SK-N-MC (cell line): ENCODE results near the gene RALGPS1.

ENCODE experiments used
- DNase-seq: peaks from one replicate; pipeline ENCODE4 v3.0.0-alpha.2; 2011; ENCODE audit warnings: low read depth, low spot score
- H3K27ac ChIP-seq: fragments of 200-600 bp; sonication (generic); 2 replicates; pipeline ENCODE4 v1.5.1; 2016; ENCODE audit warnings: mixed run types
- H3K36me3 ChIP-seq: fragments of 200-600 bp; sonication (generic); 2 replicates; pipeline ENCODE4 v1.6.1; 2017; ENCODE audit warnings: antibody characterized with exemption, low read length, mixed read lengths; ENCODE audit not compliant: insufficient read depth
- H3K4me3 ChIP-seq: fragments of 200-600 bp; sonication (generic); 2 replicates; pipeline ENCODE4 v1.5.1; 2016
- H3K9ac ChIP-seq: fragments of 200-600 bp; sonication (generic); 2 replicates; pipeline ENCODE4 v1.8.0; 2017; ENCODE audit warnings: mixed run types, mixed read lengths; ENCODE audit not compliant: insufficient read length
- H3K9me3 ChIP-seq: fragments of 200-600 bp; sonication (generic); 2 replicates; pipeline ENCODE4 v1.6.1; 2017; ENCODE audit warnings: low read depth, mild to moderate bottlenecking, antibody characterized with exemption, low read length, moderate library complexity, mixed read lengths
- EZH2 ChIP-seq: fragments of 200-600 bp; sonication (generic); IDR thresholded peaks from one replicate; pipeline ENCODE4 v1.6.1; 2017; ENCODE audit warnings: antibody characterized with exemption
- FOXP2 ChIP-seq: optimal IDR thresholded peaks from 2 replicates; pipeline ENCODE3; 2011; ENCODE audit warnings: mild to moderate bottlenecking, moderate library complexity; ENCODE audit not compliant: insufficient read depth; ENCODE audit errors: extremely low read length, control extremely low read depth
- POLR2AphosphoS5 ChIP-seq: IDR thresholded peaks from 2 replicates; pipeline ENCODE4 v1.6.1; 2012; ENCODE audit warnings: mild to moderate bottlenecking, low read depth, low read length, borderline replicate concordance

Gene RALGPS1

DNA sequence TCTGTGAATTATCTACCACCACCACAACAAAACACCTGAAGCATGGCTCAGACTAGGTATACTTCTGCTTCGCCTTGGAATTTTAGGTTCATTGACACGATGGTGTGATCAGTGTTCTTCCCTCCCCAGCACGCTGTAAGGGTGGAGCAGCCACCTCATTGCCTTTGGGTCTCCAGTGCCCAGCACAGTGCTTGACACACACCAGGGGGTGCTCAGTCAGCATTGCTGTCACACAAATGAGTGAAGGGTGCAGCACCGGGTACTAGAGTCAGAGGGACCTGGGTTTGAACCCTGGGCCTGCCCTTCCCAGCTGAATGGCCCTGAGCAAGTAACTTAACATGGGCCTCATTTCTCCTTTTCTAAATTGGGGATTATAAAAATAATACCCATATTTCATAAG lies 217.8 kb downstream of the RALGPS1 start:
- Histone ChIP-seq H3K36me3 (no peaks in the 10 kb centered on the region), H3K27ac (no peak overlapping the region), H3K9ac (no peak overlapping the region), H3K9me3 (no peaks in the 10 kb centered on the region), H3K4me3 (no peak overlapping the region)
- TF ChIP-seq POLR2AphosphoS5 = no peak
- no peak for TF ChIP-seq EZH2
- TF ChIP-seq FOXP2 = no peak
- no peak for DNase-seq

DNA sequence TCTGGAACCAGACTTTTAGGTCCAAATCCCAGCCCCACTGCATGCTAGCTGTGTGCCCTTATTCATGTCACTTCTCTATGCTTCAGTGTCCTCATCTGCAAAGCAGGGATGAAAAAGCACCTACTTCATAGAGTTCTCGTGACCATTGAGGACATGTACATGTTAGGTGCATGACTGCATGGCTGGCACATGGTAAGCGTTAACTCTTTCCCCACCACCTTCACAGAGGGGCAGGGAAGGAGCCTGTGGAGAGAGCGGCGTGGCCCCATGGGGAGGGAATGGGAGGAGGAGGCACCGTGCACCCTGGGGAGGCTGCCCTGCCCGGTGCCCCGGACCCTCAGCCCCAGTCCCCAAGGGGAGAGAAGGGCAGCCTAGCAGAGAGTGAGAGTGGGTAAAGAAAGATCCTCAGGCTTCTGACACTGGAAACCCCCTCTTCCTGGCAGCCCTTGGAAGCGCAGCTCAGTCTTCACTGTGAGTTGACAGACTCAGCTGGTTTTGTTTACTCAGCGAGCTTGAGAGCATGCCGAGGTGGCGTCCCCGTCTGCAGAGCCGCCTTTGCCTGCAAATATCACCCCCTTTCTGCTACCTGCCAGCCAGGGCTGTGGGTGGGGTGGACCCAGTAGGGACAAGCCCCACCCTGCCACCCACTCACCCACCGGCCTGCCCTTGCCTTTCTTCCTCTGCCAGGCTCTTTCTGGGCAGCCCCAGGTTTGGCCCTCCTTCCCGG lies 218.5 kb downstream of the RALGPS1 start:
- no peak for DNase-seq
- H3K9ac ChIP-seq = no peak overlapping the region
- no peak for TF ChIP-seq FOXP2
- TF ChIP-seq POLR2AphosphoS5 = no peak
- no peak for TF ChIP-seq EZH2
- H3K27ac ChIP-seq = no peak overlapping the region
- no peaks in the 10 kb centered on the region for H3K9me3 ChIP-seq
- no peak overlapping the region for H3K4me3 ChIP-seq
- H3K36me3 ChIP-seq = no peaks in the 10 kb centered on the region

DNA sequence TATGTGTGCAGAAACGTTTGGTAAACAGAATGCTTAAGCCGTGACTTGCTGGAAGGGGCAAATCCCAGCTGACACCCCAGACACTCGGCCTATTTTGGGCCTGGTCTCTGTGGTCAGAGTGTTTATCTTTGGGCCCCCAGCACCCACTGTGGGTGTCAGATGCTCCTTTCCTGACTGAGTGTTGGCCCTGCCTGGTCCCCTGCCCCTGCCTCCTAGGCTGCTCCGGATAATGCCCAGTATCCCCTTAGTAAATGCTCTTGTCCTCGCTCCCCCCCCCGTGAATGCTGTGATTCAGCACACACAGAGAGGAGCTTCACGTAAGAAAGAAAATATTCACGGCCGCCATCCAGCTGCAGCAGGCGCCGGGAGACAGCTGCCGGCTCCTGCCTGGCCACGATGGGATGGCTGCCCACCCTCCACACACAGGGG lies 219.2 kb downstream of the RALGPS1 start:
- no peak for DNase-seq
- Histone ChIP-seq H3K4me3 (no peak overlapping the region), H3K9me3 (no peaks in the 10 kb centered on the region), H3K9ac (no peak overlapping the region), H3K36me3 (no peaks in the 10 kb centered on the region), H3K27ac (no peak overlapping the region)
- TF ChIP-seq EZH2 = no peak
- TF ChIP-seq POLR2AphosphoS5 = no peak
- TF ChIP-seq FOXP2 = no peak

DNA sequence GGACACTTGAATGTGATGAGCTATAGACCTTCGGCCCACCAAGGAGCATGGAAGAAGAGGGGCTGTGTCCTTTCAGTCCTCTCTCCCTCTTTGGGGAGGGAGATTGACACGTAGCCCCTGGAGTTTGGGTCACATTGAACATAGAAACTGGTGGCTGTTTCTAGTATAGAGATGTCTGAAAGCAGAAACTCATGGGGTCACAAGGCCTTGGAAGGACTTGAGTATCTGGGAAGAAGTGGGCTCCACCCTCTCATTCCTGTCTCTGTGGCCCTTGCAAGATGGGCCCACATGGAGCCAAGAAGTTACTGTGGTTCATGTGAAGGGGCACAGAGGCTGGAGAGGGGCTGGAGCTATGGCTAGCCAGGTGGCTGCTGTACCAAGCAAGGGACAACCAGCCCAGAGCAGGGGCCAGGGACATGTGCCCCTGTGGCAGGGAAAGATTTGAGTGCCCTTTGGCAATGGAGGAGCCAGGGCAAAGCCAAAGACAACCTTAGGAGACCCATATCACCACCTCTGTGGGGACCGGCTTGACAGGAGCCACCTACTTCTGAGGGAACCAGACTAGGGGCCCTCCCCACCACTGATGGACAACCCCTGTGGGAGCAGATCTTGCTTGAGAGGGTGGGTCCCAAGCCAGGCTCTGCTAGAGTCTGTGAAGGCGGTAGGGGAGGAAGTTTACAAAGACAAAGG lies 220.6 kb downstream of the RALGPS1 start:
- no peak for DNase-seq
- Histone ChIP-seq H3K9me3 (no peaks in the 10 kb centered on the region), H3K36me3 (no peaks in the 10 kb centered on the region), H3K4me3 (no peak overlapping the region), H3K27ac (no peak overlapping the region), H3K9ac (no peak overlapping the region)
- TF ChIP-seq EZH2 (no peak), POLR2AphosphoS5 (no peak), FOXP2 (no peak)

DNA sequence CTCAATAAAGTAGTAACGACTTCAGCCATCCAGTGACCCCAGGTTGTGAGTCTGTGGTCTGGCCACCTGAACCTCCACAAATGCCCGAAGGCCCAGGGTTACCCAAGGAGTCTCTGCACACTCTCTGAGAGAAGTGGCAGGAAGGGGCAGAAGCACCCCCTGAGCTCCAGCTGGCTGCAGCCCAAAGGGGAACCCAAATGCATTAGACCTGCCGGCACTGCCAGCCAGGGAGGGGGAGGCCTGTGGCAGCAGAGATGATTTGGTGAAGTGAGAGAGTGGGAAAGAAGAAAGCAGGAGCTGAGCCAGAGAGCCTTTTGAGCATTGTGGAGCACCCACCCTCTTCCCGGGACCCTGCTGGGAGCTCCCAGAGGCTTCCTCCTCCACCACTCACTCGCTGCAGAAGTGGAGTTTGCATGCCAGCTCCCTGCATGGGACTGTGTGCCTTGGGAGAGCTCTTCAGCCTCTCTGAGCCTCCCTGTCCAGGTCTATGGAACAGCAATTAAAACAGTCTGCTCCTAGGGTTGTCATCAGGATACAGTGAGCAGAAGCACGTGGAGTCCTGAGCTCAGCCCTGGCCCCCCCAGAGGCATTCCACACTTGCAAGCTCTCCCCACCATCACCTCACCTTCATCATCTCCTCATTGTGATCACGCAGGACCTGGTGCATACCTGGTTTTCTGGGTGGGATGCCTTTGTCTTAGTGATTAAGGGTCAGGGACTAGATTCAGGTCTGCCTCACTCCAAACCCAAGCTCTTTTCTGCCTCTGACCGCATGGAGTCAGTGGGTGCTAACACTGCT lies 221.7 kb downstream of the RALGPS1 start:
- Histone ChIP-seq H3K27ac (no peak overlapping the region), H3K9me3 (no peaks in the 10 kb centered on the region), H3K36me3 (no peaks in the 10 kb centered on the region), H3K9ac (no peak overlapping the region), H3K4me3 (no peak overlapping the region)
- TF ChIP-seq POLR2AphosphoS5 (no peak), FOXP2 (no peak), EZH2 (no peak)
- DNase-seq = no peak

DNA sequence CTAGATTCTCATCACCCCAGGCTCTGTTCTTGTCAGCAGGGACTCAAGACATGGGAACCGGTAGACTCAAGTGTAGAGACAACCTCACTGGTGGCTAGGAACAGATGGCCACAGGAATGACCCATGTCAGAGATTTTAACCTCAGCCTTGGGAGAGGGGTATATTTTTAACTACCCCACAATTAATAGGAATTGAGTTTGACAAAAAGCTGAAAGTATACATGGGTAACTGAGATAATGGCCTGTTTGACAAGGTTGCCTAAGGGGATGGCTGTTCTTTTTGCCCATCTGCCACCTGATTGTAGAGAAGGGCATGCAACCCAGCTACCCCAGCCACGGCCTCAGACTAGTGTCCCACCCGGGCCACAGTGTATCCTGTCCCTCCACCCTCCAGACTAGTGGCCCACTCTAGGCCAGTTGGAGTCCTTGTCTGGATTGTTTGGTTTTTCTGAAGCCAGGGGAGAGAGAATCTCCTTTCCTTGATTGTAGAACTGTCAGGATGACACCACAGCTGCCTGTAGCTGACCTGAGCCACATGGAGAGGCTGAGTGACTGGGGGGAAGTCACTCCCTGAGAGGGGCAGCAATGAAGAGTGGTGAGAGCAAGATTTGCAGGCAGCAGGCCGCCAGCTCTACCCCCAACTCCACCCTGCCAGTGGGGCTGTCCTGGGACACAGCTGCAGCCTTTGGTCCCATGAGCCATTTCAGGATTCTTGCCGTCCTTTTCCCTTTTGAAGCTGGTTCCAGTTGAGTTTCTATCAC lies 222.5 kb downstream of the RALGPS1 start:
- TF ChIP-seq POLR2AphosphoS5 = no peak
- no peak for TF ChIP-seq FOXP2
- TF ChIP-seq EZH2 = no peak
- H3K9me3 ChIP-seq = no peaks in the 10 kb centered on the region
- no peak overlapping the region for H3K27ac ChIP-seq
- no peak overlapping the region for H3K4me3 ChIP-seq
- no peaks in the 10 kb centered on the region for H3K36me3 ChIP-seq
- DNase-seq = no peak
- no peak overlapping the region for H3K9ac ChIP-seq

DNA sequence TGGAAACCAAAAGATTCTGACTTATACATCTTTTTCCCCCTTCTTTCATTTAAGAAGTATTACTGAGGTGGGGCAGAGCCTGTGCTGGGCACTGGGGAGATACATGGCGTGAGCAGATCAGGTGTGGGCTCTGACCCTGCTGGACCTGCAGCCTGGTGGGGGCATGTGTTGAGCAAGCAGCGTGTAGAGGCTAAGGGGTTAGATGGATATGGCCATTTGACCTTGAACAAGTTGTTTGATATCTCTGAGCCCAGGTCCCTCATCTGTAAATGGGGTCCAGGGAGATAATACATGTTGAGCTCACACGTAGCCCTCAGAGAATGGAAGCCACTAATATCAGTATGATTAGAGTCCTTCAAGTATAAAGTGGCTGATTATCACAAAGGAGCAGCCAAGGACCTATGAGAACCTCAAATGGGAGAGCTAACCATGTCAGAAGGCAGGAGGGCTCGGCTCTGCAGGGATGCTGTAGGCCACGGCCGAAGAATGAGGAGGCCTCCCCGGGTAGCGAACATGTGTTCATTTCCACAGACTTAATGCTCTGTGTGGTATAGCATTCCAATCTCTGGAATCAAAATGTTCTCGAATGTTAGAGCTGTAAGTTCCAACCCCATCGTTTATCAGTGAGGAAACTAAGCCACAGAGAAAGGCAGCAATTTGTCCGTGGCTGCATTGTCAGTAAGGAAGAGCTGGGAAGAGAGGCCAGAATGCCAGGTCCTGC lies 223.2 kb downstream of the RALGPS1 start:
- Histone ChIP-seq H3K36me3 (no peaks in the 10 kb centered on the region), H3K9ac (no peak overlapping the region), H3K27ac (no peak overlapping the region), H3K9me3 (no peaks in the 10 kb centered on the region), H3K4me3 (no peak overlapping the region)
- no peak for DNase-seq
- no peak for TF ChIP-seq FOXP2
- no peak for TF ChIP-seq EZH2
- TF ChIP-seq POLR2AphosphoS5 = no peak
